ENCODE data around the gene STK32A.

GRCh38 chr5:147434049-147434448 lies 199.2 kb downstream of the STK32A start:
- no peak for TF ChIP-seq POLR2A (IDR thresholded peaks at IDR 0.05)
- TF ChIP-seq, protein P1, sequence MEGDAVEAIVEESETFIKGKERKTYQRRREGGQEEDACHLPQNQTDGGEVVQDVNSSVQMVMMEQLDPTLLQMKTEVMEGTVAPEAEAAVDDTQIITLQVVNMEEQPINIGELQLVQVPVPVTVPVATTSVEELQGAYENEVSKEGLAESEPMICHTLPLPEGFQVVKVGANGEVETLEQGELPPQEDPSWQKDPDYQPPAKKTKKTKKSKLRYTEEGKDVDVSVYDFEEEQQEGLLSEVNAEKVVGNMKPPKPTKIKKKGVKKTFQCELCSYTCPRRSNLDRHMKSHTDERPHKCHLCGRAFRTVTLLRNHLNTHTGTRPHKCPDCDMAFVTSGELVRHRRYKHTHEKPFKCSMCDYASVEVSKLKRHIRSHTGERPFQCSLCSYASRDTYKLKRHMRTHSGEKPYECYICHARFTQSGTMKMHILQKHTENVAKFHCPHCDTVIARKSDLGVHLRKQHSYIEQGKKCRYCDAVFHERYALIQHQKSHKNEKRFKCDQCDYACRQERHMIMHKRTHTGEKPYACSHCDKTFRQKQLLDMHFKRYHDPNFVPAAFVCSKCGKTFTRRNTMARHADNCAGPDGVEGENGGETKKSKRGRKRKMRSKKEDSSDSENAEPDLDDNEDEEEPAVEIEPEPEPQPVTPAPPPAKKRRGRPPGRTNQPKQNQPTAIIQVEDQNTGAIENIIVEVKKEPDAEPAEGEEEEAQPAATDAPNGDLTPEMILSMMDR (IDR thresholded peaks at IDR 0.05) = no peak

All from thyroid gland (tissue), 4 donors.